Amygdala (tissue), 56 donors: ENCODE data around the gene SFRP5.

ENCODE experiments used
- DNase-seq, 56 donors: peaks; one replicate each; lab custom pipeline; 2025; lab: John Stamatoyannopoulos, UW

Gene SFRP5

GRCh38 chr10:97788552-97789442 is 17.0 kb upstream of the SFRP5 start:
- DNase-seq, result no peak

- DNase-seq, result no peak
Measured at GRCh38 chr10:97785731-97786130, 13.9 kb upstream of the SFRP5 start.

- DNase-seq, result no peak
Measured at GRCh38 chr10:97785231-97785630, 13.4 kb upstream of the SFRP5 start.

- DNase-seq, result no peak
Measured at GRCh38 chr10:97784200-97784810, 12.5 kb upstream of the SFRP5 start.

GRCh38 chr10:97782455-97783228 is 10.8 kb upstream of the SFRP5 start:
- no peak for DNase-seq

GRCh38 chr10:97781618-97782331 is 10.0 kb upstream of the SFRP5 start:
- DNase-seq, result no peak

- peak in 3 of 56 donors; percentile 10 to 13 (median 12) for DNase-seq
Measured at GRCh38 chr10:97780841-97781617, 9.2 kb upstream of the SFRP5 start.

GRCh38 chr10:97779975-97780374 is 8.2 kb upstream of the SFRP5 start:
- DNase-seq, result no peak

- DNase-seq, result no peak
Measured at GRCh38 chr10:97779492-97779891, 7.7 kb upstream of the SFRP5 start.

GRCh38 chr10:97778452-97779302 is 6.9 kb upstream of the SFRP5 start:
- DNase-seq, result no peak

GRCh38 chr10:97777143-97777542 is 5.3 kb upstream of the SFRP5 start:
- no peak for DNase-seq

- no peak for DNase-seq
Measured at GRCh38 chr10:97774811-97775294, 3.1 kb upstream of the SFRP5 start.

GRCh38 chr10:97773096-97773495 is 1.3 kb upstream of the SFRP5 start:
- DNase-seq, result no peak

- DNase-seq, result peak in 1 of 56 donors; percentile 7
Measured at GRCh38 chr10:97771055-97771891, 526 bp downstream of the SFRP5 start.

- DNase-seq, result no peak
Measured at GRCh38 chr10:97770255-97770654, 1.5 kb downstream of the SFRP5 start.

- no peak for DNase-seq
Measured at GRCh38 chr10:97768322-97769315, 3.2 kb downstream of the SFRP5 start.
